Measurements from ENCODE around the gene INTS14. TPM values are rescaled to one million over a fixed set of nuclear protein-coding genes. Genes with fewer than 3 reads are reported as not detected.

Gene INTS14
- total and polyA plus RNA-seq, 4 donors = 12.0 to 26.4 (median 16.0) TPM

DNA sequence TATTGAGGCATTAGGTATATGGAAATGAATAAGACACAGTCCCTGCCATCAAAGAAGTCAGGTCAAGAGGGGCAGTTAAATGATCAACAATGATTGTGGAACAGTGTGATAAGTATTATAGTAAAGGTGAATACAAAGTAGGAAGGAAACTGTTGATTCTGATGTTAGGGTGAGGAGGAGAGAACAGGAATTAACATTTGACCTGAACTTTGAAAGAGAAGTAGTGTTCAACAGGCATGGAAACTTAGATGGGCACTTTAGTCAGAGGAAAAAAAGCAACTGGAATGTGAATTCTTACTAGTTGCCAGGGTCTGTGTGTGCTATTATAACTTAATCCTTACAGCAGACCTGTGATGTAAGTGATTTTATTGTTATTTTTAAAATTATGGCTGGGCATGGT, 63.1 kb downstream of the INTS14 start:
- no peak for TF ChIP-seq FOXA1 (IDR thresholded peaks at IDR 0.05)
- TF ChIP-seq, protein P1, sequence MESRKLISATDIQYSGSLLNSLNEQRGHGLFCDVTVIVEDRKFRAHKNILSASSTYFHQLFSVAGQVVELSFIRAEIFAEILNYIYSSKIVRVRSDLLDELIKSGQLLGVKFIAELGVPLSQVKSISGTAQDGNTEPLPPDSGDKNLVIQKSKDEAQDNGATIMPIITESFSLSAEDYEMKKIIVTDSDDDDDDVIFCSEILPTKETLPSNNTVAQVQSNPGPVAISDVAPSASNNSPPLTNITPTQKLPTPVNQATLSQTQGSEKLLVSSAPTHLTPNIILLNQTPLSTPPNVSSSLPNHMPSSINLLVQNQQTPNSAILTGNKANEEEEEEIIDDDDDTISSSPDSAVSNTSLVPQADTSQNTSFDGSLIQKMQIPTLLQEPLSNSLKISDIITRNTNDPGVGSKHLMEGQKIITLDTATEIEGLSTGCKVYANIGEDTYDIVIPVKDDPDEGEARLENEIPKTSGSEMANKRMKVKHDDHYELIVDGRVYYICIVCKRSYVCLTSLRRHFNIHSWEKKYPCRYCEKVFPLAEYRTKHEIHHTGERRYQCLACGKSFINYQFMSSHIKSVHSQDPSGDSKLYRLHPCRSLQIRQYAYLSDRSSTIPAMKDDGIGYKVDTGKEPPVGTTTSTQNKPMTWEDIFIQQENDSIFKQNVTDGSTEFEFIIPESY (IDR thresholded peaks at IDR 0.05) = no peak
- TF ChIP-seq SP1 (IDR thresholded peaks at IDR 0.05) = no peak
- no peak for TF ChIP-seq YY1 (IDR thresholded peaks at IDR 0.05)
- TF ChIP-seq HNF4A (conservative IDR thresholded peaks at IDR 0.05) = no peak
- no peak for TF ChIP-seq TAF1 (conservative IDR thresholded peaks at IDR 0.05)
- TF ChIP-seq JUND (IDR thresholded peaks at IDR 0.05) = no peak
- TF ChIP-seq FOXA2 (IDR thresholded peaks at IDR 0.05) = no peak
- TF ChIP-seq RAD21 (IDR thresholded peaks at IDR 0.05) = no peak
- TF ChIP-seq, protein P2, sequence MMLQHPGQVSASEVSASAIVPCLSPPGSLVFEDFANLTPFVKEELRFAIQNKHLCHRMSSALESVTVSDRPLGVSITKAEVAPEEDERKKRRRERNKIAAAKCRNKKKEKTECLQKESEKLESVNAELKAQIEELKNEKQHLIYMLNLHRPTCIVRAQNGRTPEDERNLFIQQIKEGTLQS (IDR thresholded peaks at IDR 0.05) = no peak
- no peak for TF ChIP-seq EGR1 (IDR thresholded peaks at IDR 0.05; ENCODE audit: low read depth in 2 of 2)
- TF ChIP-seq RXRA (IDR thresholded peaks at IDR 0.05) = no peak
- TF ChIP-seq, protein P3, sequence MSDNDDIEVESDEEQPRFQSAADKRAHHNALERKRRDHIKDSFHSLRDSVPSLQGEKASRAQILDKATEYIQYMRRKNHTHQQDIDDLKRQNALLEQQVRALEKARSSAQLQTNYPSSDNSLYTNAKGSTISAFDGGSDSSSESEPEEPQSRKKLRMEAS (IDR thresholded peaks at IDR 0.05) = no peak
- TF ChIP-seq, protein P4, sequence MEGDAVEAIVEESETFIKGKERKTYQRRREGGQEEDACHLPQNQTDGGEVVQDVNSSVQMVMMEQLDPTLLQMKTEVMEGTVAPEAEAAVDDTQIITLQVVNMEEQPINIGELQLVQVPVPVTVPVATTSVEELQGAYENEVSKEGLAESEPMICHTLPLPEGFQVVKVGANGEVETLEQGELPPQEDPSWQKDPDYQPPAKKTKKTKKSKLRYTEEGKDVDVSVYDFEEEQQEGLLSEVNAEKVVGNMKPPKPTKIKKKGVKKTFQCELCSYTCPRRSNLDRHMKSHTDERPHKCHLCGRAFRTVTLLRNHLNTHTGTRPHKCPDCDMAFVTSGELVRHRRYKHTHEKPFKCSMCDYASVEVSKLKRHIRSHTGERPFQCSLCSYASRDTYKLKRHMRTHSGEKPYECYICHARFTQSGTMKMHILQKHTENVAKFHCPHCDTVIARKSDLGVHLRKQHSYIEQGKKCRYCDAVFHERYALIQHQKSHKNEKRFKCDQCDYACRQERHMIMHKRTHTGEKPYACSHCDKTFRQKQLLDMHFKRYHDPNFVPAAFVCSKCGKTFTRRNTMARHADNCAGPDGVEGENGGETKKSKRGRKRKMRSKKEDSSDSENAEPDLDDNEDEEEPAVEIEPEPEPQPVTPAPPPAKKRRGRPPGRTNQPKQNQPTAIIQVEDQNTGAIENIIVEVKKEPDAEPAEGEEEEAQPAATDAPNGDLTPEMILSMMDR (IDR thresholded peaks at IDR 0.05; ENCODE audit: low read depth, low read length, missing input control) = no peak
- TF ChIP-seq REST (IDR thresholded peaks at IDR 0.05) = no peak
- TF ChIP-seq HNF4G (IDR thresholded peaks at IDR 0.05) = no peak
- TF ChIP-seq GABPA (IDR thresholded peaks at IDR 0.05 in 1 of 2, conservative IDR thresholded peaks at IDR 0.05 in 1 of 2) = no peak
- TF ChIP-seq NR2F2 (IDR thresholded peaks at IDR 0.05) = no peak
- peaks cover 0 to 2% (median 0%) of the 10 kb centered on the region in 4 donors for H3K4me1 ChIP-seq (ENCODE audit: control insufficient read depth in 4 of 4, insufficient read depth in 4 of 4, low read length in 3 of 4)
- no peaks in the 10 kb centered on the region for H3K9me3 ChIP-seq (ENCODE audit: control insufficient read depth in 4 of 4, low read length in 3 of 4)
- DNase-seq (ENCODE audit: low spot score) = no peak
- peaks cover 0 to 2% (median 0%) of the 10 kb centered on the region in 4 donors for H3K36me3 ChIP-seq (ENCODE audit: control insufficient read depth in 4 of 4, insufficient read depth in 3 of 4, low read depth in 1 of 4, low read length in 3 of 4)
- no peak overlapping the region for H3K27ac ChIP-seq (ENCODE audit: low read depth in 1 of 2, low read length in 2 of 2)
- no peak overlapping the region for H3K4me3 ChIP-seq (ENCODE audit: low read depth in 1 of 3, low read length in 3 of 3)
- H3K9ac ChIP-seq (ENCODE audit: low read depth in 1 of 2, low read length in 2 of 2) = no peak overlapping the region
- H3K27me3 ChIP-seq (ENCODE audit: control insufficient read depth in 4 of 4, insufficient read depth in 4 of 4, low read length in 3 of 4) = no peaks in the 10 kb centered on the region

Data from liver (tissue), 9 donors.